Fibroblast of lung (primary cell): ENCODE measurements around the gene DRICH1.

Source experiments
- EZH2 ChIP-seq: IDR thresholded peaks from 2 replicates; pipeline ENCODE4 v1.5.1; 2012; ENCODE audit warnings: low read length, control low read depth, mild to moderate bottlenecking; ENCODE audit errors: missing control alignments
- TF ChIP-seq, protein P1 (sequence below), 2 donors: IDR thresholded peaks in 1 of 2; conservative IDR thresholded peaks in 1 of 2; 1 replicate in 1 of 2; 2 replicates in 1 of 2; pipeline ENCODE4 v1.5.1; 2011 to 2012; ENCODE audit warnings: low read length in 2 of 2, control low read depth in 1 of 2, inconsistent platforms in 1 of 2, low read depth in 1 of 2, mild to moderate bottlenecking in 1 of 2

DNA sequence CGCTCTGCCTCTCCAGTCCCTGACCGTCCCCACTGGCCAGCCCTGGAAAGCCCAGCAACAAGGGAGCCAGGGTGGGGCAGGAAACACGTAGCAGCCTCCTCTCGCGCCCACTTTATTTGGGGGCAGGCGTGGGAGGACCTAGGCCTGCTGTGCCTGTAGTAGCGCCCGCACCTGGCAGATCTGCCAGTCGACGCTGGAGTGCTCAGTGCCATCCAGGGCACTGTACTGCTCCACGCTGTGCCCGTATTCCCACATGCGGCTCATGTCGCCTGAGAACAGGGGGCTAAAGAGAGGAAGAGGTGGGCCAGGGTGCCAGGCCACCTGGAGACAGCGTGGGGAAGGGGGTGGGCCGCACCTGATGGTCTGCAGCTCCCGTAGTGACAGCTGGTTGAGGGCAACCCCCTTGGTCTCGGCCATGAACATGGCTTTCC is 17.0 kb upstream of the DRICH1 start:
- TF ChIP-seq, protein P1, sequence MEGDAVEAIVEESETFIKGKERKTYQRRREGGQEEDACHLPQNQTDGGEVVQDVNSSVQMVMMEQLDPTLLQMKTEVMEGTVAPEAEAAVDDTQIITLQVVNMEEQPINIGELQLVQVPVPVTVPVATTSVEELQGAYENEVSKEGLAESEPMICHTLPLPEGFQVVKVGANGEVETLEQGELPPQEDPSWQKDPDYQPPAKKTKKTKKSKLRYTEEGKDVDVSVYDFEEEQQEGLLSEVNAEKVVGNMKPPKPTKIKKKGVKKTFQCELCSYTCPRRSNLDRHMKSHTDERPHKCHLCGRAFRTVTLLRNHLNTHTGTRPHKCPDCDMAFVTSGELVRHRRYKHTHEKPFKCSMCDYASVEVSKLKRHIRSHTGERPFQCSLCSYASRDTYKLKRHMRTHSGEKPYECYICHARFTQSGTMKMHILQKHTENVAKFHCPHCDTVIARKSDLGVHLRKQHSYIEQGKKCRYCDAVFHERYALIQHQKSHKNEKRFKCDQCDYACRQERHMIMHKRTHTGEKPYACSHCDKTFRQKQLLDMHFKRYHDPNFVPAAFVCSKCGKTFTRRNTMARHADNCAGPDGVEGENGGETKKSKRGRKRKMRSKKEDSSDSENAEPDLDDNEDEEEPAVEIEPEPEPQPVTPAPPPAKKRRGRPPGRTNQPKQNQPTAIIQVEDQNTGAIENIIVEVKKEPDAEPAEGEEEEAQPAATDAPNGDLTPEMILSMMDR (conservative IDR thresholded peaks at IDR 0.05 in 1 of 2, IDR thresholded peaks at IDR 0.05 in 1 of 2; ENCODE audit: low read depth in 1 of 2, low read length in 2 of 2), result no peak
- TF ChIP-seq EZH2, result no peak
